H9 (cell line): ENCODE data around the gene ANKRD39. TPM values are rescaled to one million over a fixed set of nuclear protein-coding genes. Genes with fewer than 3 reads are reported as not detected.
A peak's percentile ranks its signal among the peaks of the same experiment; 100 is the strongest.

Source experiments
- DNase-seq: peaks from one replicate; pipeline ENCODE4 v3.0.0-alpha.2; 2017
- H2AFZ ChIP-seq: one replicate; pipeline ENCODE4 v1.6.1; 2013; ENCODE audit warnings: mild to moderate bottlenecking, low read length, control low read depth, moderate library complexity
- H2AK5ac ChIP-seq: 2 replicates; pipeline ENCODE4 v1.6.1; 2013; ENCODE audit warnings: low read length, control low read depth, mixed read lengths; ENCODE audit not compliant: insufficient read length
- H2BK120ac ChIP-seq: one replicate; pipeline ENCODE4 v1.6.1; 2013; ENCODE audit warnings: low read depth, mild to moderate bottlenecking, low read length, control low read depth, inconsistent platforms; ENCODE audit not compliant: poor library complexity, severe bottlenecking
- H2BK12ac ChIP-seq: 2 replicates; pipeline ENCODE4 v1.6.1; 2013; ENCODE audit warnings: low read length, control low read depth, mixed read lengths, low read depth; ENCODE audit not compliant: insufficient read length
- H2BK15ac ChIP-seq: 2 replicates; pipeline ENCODE4 v1.6.1; 2013; ENCODE audit warnings: low read depth, low read length, control low read depth
- H2BK20ac ChIP-seq: one replicate; pipeline ENCODE4 v1.6.1; 2013; ENCODE audit warnings: low read depth, mild to moderate bottlenecking, low read length, control low read depth, inconsistent platforms; ENCODE audit not compliant: poor library complexity, severe bottlenecking
- H2BK5ac ChIP-seq: 2 replicates; pipeline ENCODE4 v1.6.1; 2013; ENCODE audit warnings: low read length, control low read depth, mixed read lengths; ENCODE audit not compliant: insufficient read length
- H3K14ac ChIP-seq: 2 replicates; pipeline ENCODE4 v1.6.1; 2013; ENCODE audit warnings: low read length, control low read depth; ENCODE audit not compliant: insufficient read depth
- H3K18ac ChIP-seq: 2 replicates; pipeline ENCODE4 v1.6.1; 2013; ENCODE audit warnings: low read depth, mild to moderate bottlenecking, mixed read lengths, low read length, control low read depth; ENCODE audit not compliant: insufficient read length
- H3K23ac ChIP-seq: 2 replicates; pipeline ENCODE4 v1.6.1; 2013; ENCODE audit warnings: low read length, control low read depth, mixed read lengths, low read depth; ENCODE audit not compliant: insufficient read length
- H3K23me2 ChIP-seq: 2 replicates; pipeline ENCODE4 v1.6.1; 2013; ENCODE audit warnings: low read depth, mild to moderate bottlenecking, mixed read lengths, low read length, control low read depth; ENCODE audit not compliant: insufficient read length, poor library complexity, severe bottlenecking
- H3K27ac ChIP-seq: 2 replicates; pipeline ENCODE4 v1.5.1; 2013; ENCODE audit warnings: low read length, control low read depth, mixed read lengths, low read depth; ENCODE audit not compliant: insufficient read length
- H3K27me3 ChIP-seq: 2 replicates; pipeline ENCODE4 v1.6.1; 2013; ENCODE audit warnings: low read length, control low read depth, inconsistent platforms; ENCODE audit not compliant: insufficient read depth
- H3K4ac ChIP-seq: 2 replicates; pipeline ENCODE4 v1.6.1; 2013; ENCODE audit warnings: low read depth, mild to moderate bottlenecking, control low read depth, inconsistent platforms, low read length, moderate library complexity
- H3K4me1 ChIP-seq: 2 replicates; pipeline ENCODE4 v1.6.1; 2013; ENCODE audit warnings: low read length, control low read depth, inconsistent platforms; ENCODE audit not compliant: insufficient read depth
- H3K4me2 ChIP-seq: 2 replicates; pipeline ENCODE4 v1.6.1; 2013; ENCODE audit warnings: low read length, control low read depth, mixed read lengths; ENCODE audit not compliant: insufficient read length, insufficient read depth
- H3K56ac ChIP-seq: 2 replicates; pipeline ENCODE4 v1.6.1; 2013; ENCODE audit warnings: low read depth, mild to moderate bottlenecking, mixed read lengths, low read length, control low read depth; ENCODE audit not compliant: insufficient read length
- H3K79me1 ChIP-seq: 2 replicates; pipeline ENCODE4 v1.6.1; 2013; ENCODE audit warnings: low read depth, mild to moderate bottlenecking, moderate library complexity, low read length, control low read depth, inconsistent platforms; ENCODE audit not compliant: insufficient read depth, poor library complexity, severe bottlenecking
- H3K79me2 ChIP-seq: 2 replicates; pipeline ENCODE4 v1.6.1; 2013; ENCODE audit warnings: low read length, control low read depth, inconsistent platforms; ENCODE audit not compliant: insufficient read depth
- H3K9ac ChIP-seq: 2 replicates; pipeline ENCODE4 v1.6.1; 2013; ENCODE audit warnings: low read length, control low read depth, mixed read lengths; ENCODE audit not compliant: insufficient read length; ENCODE audit errors: extremely low read depth
- H3K9me3 ChIP-seq: one replicate; pipeline ENCODE4 v1.6.1; 2013; ENCODE audit warnings: low read depth, low read length, inconsistent platforms; ENCODE audit not compliant: control insufficient read depth
- H3T11ph ChIP-seq: one replicate; pipeline ENCODE4 v1.6.1; 2013; ENCODE audit warnings: mild to moderate bottlenecking, low read length, control low read depth, inconsistent platforms
- H4K20me1 ChIP-seq: one replicate; pipeline ENCODE4 v1.6.1; 2013; ENCODE audit not compliant: control insufficient read depth, insufficient read length, insufficient read depth
- H4K5ac ChIP-seq: 2 replicates; pipeline ENCODE4 v1.6.1; 2013; ENCODE audit warnings: low read depth, mild to moderate bottlenecking, mixed read lengths, low read length, control low read depth; ENCODE audit not compliant: insufficient read length
- H4K8ac ChIP-seq: replicated peaks from 2 replicates; pipeline ENCODE4 v1.6.1; 2013; ENCODE audit warnings: low read length, control low read depth, mixed read lengths, low read depth; ENCODE audit not compliant: insufficient read length
- H4K91ac ChIP-seq: 2 replicates; pipeline ENCODE4 v1.6.1; 2013; ENCODE audit warnings: low read depth, mild to moderate bottlenecking, moderate library complexity, mixed read lengths, low read length, control low read depth; ENCODE audit not compliant: insufficient read length
- H3K27ac Mint-ChIP-seq, 3 experiments: 2 replicates in 2 of 3; 3 replicates in 1 of 3; pipeline ENCODE4 v1.8.0; 2020 to 2021; ENCODE audit warnings: mixed read lengths in 3 of 3, mild to moderate bottlenecking in 1 of 3, moderate library complexity in 1 of 3
- H3K27me3 Mint-ChIP-seq: 2 replicates; pipeline ENCODE4 v1.8.0; 2021; ENCODE audit warnings: low read depth, mild to moderate bottlenecking, moderate library complexity, mixed read lengths
- H3K36me3 Mint-ChIP-seq, 3 experiments: 2 replicates in 2 of 3; 3 replicates in 1 of 3; pipeline ENCODE4 v1.8.0; 2020 to 2021; ENCODE audit warnings: low read depth in 3 of 3, mixed read lengths in 3 of 3; ENCODE audit not compliant: insufficient read depth in 1 of 3
- H3K4me1 Mint-ChIP-seq, 2 experiments: 2 replicates each; pipeline ENCODE4 v1.8.0; 2020; ENCODE audit warnings: mixed read lengths in 2 of 2
- H3K4me3 Mint-ChIP-seq, 2 experiments: 2 replicates in 1 of 2; 3 replicates in 1 of 2; pipeline ENCODE4 v1.8.0; 2020 to 2021; ENCODE audit warnings: mild to moderate bottlenecking in 2 of 2, mixed read lengths in 2 of 2, moderate library complexity in 1 of 2
- H3K9me3 Mint-ChIP-seq, 2 experiments: 2 replicates in 1 of 2; 3 replicates in 1 of 2; pipeline ENCODE4 v1.8.0; 2020; ENCODE audit warnings: mild to moderate bottlenecking in 2 of 2, mixed read lengths in 2 of 2, moderate library complexity in 1 of 2
- CTCF ChIP-seq: fragments of 200-600 bp; sonication (generic); conservative IDR thresholded peaks from 3 replicates; pipeline ENCODE4 v1.8.0; 2021; ENCODE audit warnings: antibody characterized with exemption, mild to moderate bottlenecking
- WGBS: extraction: QIAGEN DNeasy Blood & Tissue Kit; methylation state at CpG from one replicate; pipeline ENCODE4 v1.1.7; 2013; ENCODE audit warnings: missing lambda C conversion rate, low lambda C conversion rate, mixed read lengths; ENCODE audit not compliant: insufficient read length; ENCODE audit errors: extremely low coverage; 5-methylcytosine and 5-hydroxymethylcytosine counted together
- total RNA-seq: library from RNA; stranded (reverse); gene quantifications from 2 replicates; pipeline ENCODE4 v1.2.1, GENCODE V29; 2021

Gene ANKRD39
- total RNA-seq, 1 experiment from 2014 or later = 13.0 TPM

DNA sequence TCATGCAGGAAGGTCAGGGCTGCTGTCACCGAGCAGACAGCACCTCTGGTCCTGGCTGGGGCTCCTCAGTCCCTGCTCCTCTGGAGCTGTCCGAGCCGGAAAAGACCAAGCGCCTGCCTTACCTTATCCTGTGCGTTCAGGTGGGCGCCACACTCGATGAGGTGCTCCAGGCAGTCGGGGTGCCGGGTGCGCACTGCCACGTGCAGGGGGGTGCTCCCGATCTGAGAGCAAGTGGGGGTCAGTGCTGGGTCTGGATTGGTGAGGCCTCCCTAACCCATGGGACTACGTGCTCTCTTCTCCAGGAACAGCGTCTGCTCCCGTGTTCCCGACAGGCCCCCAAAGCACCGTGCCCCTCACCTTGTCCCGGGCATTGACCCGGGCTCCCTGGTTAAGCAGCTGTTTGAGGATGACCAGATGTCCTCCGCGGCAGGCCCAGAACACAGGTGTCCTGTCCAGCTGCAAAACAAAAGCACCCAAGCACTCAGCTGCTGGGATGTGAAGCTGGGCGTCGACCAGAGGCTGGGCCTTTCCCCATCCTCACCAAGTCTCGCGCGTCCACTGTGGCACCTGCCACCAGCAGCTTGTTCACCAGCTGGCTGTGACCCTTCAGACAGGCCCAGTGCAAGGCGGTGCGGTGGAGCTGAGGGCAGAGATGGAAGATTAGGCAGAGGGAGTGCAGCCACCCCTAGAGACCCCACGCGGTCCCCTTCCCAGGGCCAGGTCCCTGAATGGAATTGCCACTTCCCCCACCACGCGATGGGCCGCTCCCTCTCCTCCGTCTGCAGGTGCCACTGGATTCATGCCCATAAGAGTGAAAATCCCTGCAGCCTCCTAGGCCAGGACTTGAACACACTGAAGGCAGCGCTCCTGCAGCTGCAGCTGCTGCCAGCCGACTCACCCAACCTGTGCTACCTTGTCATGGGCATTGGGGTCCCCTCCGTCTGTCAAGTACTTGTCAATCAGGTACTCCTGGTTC, 17.7 kb downstream of the ANKRD39 start:
- no peaks in the 10 kb centered on the region for H3K4me1 ChIP-seq
- DNase-seq = no peak
- H3K14ac ChIP-seq = no peak overlapping the region
- H3T11ph ChIP-seq = no peak overlapping the region
- no peak overlapping the region for H3K4ac ChIP-seq
- H3K36me3 Mint-ChIP-seq = peaks cover 4 to 19% (median 4%) of the 10 kb centered on the region in 3 experiments; a peak in 4 of 7 replicates
- H3K27ac ChIP-seq = no peak overlapping the region
- H3K4me1 Mint-ChIP-seq = peaks cover 0 to 9% of the 10 kb centered on the region in 2 experiments; a peak in 2 of 4 replicates
- no peak overlapping the region for H2BK5ac ChIP-seq
- H2AK5ac ChIP-seq = no peak overlapping the region
- H3K23me2 ChIP-seq = no peaks in the 10 kb centered on the region
- no peaks in the 10 kb centered on the region; the same call in none of the 2 replicates for H3K27me3 Mint-ChIP-seq
- no peak overlapping the region for H2BK15ac ChIP-seq
- H3K23ac ChIP-seq = no peak overlapping the region
- no peaks in the 10 kb centered on the region for H3K79me1 ChIP-seq
- H2AFZ ChIP-seq = no peak overlapping the region
- H2BK20ac ChIP-seq = no peak overlapping the region
- H3K9me3 ChIP-seq = no peaks in the 10 kb centered on the region
- no peak for TF ChIP-seq CTCF
- no peak overlapping the region for H4K8ac ChIP-seq
- 0 out of 7 replicates have a peak overlapping the region, but pooled peaks of 2 of the 3 experiments have one; percentile 51 to 64 for H3K27ac Mint-ChIP-seq
- H2BK120ac ChIP-seq = no peak overlapping the region
- H3K9me3 Mint-ChIP-seq = no peaks in the 10 kb centered on the region
- no peak overlapping the region for H3K9ac ChIP-seq
- H3K4me3 Mint-ChIP-seq = no peak overlapping the region; a peak in 1 of 5 replicates
- no peak overlapping the region for H3K56ac ChIP-seq
- H3K4me2 ChIP-seq = no peak overlapping the region
- no peaks in the 10 kb centered on the region for H3K27me3 ChIP-seq
- no peak overlapping the region for H2BK12ac ChIP-seq
- no peak overlapping the region for H3K18ac ChIP-seq
- no peak overlapping the region for H4K5ac ChIP-seq
- no peaks in the 10 kb centered on the region for H3K79me2 ChIP-seq
- no peaks in the 10 kb centered on the region for H4K20me1 ChIP-seq
- WGBS = no CpG with 5 or more reads among the region's 37 CpGs
- no peak overlapping the region for H4K91ac ChIP-seq
